Upper lobe of right lung (tissue), 1 donor: ENCODE results near the gene ZFHX2. TPM values are rescaled to one million over a fixed set of nuclear protein-coding genes. Genes with fewer than 3 reads are reported as not detected.
A peak's percentile ranks its signal among the peaks of the same experiment; 100 is the strongest.

Experiments used
- ATAC-seq: fragments of 200-7000 bp; cut with Tn5 transposase; one replicate; pipeline ENCODE4 v1.9.1; 2020; ENCODE audit warnings: mild to moderate bottlenecking, moderate library complexity
- DNase-seq: peaks from one replicate; pipeline ENCODE4 v3.0.0-alpha.2; 2020
- H3K27ac ChIP-seq: fragments of 200-600 bp; one replicate; pipeline ENCODE4 v1.8.0; 2022
- H3K27me3 ChIP-seq: fragments of 200-600 bp; one replicate; pipeline ENCODE4 v1.8.0; 2022; ENCODE audit warnings: mild to moderate bottlenecking
- H3K36me3 ChIP-seq: fragments of 200-600 bp; one replicate; pipeline ENCODE4 v1.8.0; 2022
- H3K4me1 ChIP-seq: fragments of 200-600 bp; one replicate; pipeline ENCODE4 v1.8.0; 2022
- H3K4me3 ChIP-seq: fragments of 200-600 bp; one replicate; pipeline ENCODE4 v1.8.0; 2022; ENCODE audit warnings: mild to moderate bottlenecking
- H3K9me3 ChIP-seq: fragments of 200-600 bp; one replicate; pipeline ENCODE4 v1.8.0; 2022
- intact Hi-C: fragments of 100-400 bp; cut with DNase I; formaldehyde crosslinking; loops from one replicate; pipeline ENCODE4 v1.11.0; 2022
- total RNA-seq: library from RNA; stranded (reverse); fragmentation: NEBNext Ultra II Directional; extraction: Animal tissue kit (Norgen Biotek cat#: 25700); gene quantifications from one replicate; pipeline ENCODE4 v1.2.1, GENCODE V29; 2021
- TF ChIP-seq, protein P1 (sequence below): fragments of 200-600 bp; IDR thresholded peaks from one replicate; pipeline ENCODE4 v1.8.0; 2022; ENCODE audit warnings: antibody characterized with exemption
- donor health status: DM: no; HTN: yes; CAD: no; lungs with severe emphysema.

Gene ZFHX2
- total RNA-seq, 1 donor from 2014 or later, result 2.3 TPM

DNA sequence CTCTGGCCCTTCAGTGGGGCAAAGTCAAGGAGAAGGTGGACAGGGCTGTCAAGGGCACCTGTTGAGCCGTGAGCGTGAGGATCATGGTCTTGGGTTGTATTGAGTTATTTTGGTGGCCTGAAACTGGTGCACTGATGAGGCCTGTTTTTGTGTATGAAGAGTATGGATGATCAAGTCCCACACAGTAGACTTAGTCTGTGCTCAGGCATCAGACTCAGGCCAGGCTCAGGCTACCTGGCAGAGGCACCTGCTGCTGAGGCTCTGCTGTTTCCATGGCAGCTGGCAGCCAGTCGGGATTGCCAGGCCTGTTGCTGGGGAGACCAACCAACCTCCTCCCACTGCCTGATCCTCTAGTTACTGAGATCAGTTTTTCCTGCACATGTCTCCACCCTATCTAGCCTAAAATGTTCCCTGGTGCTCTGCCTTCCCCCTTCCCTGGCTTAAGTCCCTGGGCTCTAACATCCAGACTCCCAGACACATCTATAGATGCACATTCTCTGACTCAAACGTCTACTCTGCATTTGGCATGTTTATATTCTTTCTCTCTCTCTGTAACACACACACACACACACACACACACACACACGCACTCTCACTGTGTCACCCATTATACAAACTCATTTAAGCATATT, 21.9 kb upstream of the ZFHX2 start:
- H3K4me1 ChIP-seq, result peaks cover 23% of the 10 kb centered on the region
- H3K27me3 ChIP-seq, result peaks cover 36% of the 10 kb centered on the region
- no peaks in the 10 kb centered on the region for H3K36me3 ChIP-seq
- no peaks in the 10 kb centered on the region for H3K9me3 ChIP-seq
- DNase-seq (no peak), ATAC-seq (no peak)
- H3K4me3 ChIP-seq, result no peak overlapping the region
- intact Hi-C loops, result no loop called here
- H3K27ac ChIP-seq, result no peak overlapping the region
- TF ChIP-seq, protein P1, sequence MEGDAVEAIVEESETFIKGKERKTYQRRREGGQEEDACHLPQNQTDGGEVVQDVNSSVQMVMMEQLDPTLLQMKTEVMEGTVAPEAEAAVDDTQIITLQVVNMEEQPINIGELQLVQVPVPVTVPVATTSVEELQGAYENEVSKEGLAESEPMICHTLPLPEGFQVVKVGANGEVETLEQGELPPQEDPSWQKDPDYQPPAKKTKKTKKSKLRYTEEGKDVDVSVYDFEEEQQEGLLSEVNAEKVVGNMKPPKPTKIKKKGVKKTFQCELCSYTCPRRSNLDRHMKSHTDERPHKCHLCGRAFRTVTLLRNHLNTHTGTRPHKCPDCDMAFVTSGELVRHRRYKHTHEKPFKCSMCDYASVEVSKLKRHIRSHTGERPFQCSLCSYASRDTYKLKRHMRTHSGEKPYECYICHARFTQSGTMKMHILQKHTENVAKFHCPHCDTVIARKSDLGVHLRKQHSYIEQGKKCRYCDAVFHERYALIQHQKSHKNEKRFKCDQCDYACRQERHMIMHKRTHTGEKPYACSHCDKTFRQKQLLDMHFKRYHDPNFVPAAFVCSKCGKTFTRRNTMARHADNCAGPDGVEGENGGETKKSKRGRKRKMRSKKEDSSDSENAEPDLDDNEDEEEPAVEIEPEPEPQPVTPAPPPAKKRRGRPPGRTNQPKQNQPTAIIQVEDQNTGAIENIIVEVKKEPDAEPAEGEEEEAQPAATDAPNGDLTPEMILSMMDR, result no peak

DNA sequence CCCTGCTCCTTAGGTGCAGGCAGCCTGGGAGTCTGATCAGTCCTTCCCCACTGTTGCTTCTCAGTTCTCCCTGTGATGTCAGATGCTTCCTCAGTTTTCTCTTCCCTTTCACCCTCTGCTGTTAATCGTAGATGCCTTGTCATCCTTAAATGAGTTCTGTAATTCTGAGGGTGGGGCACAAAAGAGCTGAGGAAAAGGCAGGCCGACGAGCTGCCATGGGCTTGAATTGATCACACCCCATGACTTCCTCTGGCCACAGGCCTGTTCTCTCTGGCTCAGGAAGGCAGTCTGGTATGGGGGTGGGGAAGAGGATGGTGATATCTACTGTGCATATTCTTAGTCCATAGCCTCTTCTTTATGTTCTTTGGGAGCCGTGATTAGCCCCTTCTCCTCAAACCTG, 21.3 kb upstream of the ZFHX2 start:
- ATAC-seq, result peak; percentile 61

DNA sequence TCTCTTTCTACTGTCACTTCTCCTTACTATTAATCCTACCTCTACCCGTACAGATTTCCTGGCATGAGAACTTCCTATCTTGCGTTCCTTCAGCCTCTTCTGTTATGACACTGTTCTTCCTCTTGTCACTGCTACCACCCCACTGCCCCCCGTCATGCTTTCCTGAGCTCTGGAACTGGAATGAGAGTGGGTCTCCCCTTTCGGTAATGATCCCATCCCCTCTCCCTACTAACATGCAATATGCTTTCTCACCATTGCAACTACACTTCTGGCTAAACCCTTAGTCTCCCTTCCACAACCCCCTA, 20.9 kb upstream of the ZFHX2 start:
- Histone ChIP-seq H3K36me3 (no peaks in the 10 kb centered on the region), H3K4me1 (peaks cover 29% of the 10 kb centered on the region), H3K4me3 (no peak overlapping the region), H3K27me3 (peaks cover 28% of the 10 kb centered on the region), H3K27ac (peak overlapping the region; percentile 72), H3K9me3 (no peaks in the 10 kb centered on the region)
- intact Hi-C loops, result no loop called here
- TF ChIP-seq, protein P1, result no peak
- ATAC-seq, result no peak
- DNase-seq, result no peak

More for the DNA sequence above, 21.3 kb upstream of the ZFHX2 start:
- H3K9me3 ChIP-seq, result no peaks in the 10 kb centered on the region
- peaks cover 32% of the 10 kb centered on the region for H3K27me3 ChIP-seq
- H3K4me3 ChIP-seq, result no peak overlapping the region
- TF ChIP-seq, protein P1, result no peak
- peak overlapping the region; percentile 72 for H3K27ac ChIP-seq
- H3K36me3 ChIP-seq, result no peaks in the 10 kb centered on the region
- intact Hi-C loops, result no loop called here
- peaks cover 28% of the 10 kb centered on the region for H3K4me1 ChIP-seq
- peak; percentile 59 for DNase-seq

DNA sequence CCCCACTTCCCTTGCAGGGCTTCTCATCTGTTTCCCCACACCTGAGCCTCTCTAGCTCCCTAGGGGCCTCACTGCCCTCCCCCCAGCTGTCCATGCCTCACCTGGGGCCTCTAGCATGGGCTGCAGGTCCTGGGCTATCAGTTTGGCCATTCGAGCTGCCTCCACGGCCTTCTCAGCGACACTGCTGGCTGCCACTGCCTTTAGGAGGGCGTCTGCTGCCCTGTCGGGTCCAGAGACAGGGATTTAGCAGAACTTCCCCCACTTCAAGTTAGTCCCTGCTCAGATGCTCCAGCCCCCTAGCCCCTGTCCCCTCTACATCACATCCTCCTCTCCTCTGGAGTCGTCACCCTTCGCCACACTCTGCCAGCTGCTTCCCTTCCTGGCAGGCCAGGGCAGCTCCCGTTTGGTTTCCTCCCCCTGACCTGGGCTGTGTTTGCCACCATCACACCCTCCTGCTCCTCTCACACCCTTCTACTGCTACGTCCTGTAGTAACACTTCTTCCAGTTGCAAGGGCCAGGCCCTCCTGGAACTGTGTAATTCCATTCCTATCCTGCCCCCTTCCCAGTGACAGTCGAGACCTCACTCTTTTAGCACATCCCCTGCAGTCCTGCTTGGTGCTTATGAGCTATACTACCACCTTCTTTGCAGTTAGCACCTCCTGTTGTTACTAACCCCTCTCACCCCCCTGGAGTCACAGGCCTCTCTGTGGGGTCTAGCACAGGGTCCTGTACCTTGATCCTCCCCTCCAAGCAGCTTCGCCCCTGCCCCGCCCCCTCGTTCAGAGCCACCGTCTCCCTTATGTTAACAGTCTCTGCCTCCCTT, 20.3 kb upstream of the ZFHX2 start:
- peaks cover 23% of the 10 kb centered on the region for H3K27me3 ChIP-seq
- TF ChIP-seq, protein P1, result no peak
- no peaks in the 10 kb centered on the region for H3K9me3 ChIP-seq
- no peak overlapping the region for H3K4me3 ChIP-seq
- H3K36me3 ChIP-seq, result no peaks in the 10 kb centered on the region
- peak overlapping the region; percentile 72 for H3K27ac ChIP-seq
- peaks cover 25% of the 10 kb centered on the region for H3K4me1 ChIP-seq
- intact Hi-C loops, result no loop called here
- DNase-seq (peak; percentile 57), ATAC-seq (no peak)

DNA sequence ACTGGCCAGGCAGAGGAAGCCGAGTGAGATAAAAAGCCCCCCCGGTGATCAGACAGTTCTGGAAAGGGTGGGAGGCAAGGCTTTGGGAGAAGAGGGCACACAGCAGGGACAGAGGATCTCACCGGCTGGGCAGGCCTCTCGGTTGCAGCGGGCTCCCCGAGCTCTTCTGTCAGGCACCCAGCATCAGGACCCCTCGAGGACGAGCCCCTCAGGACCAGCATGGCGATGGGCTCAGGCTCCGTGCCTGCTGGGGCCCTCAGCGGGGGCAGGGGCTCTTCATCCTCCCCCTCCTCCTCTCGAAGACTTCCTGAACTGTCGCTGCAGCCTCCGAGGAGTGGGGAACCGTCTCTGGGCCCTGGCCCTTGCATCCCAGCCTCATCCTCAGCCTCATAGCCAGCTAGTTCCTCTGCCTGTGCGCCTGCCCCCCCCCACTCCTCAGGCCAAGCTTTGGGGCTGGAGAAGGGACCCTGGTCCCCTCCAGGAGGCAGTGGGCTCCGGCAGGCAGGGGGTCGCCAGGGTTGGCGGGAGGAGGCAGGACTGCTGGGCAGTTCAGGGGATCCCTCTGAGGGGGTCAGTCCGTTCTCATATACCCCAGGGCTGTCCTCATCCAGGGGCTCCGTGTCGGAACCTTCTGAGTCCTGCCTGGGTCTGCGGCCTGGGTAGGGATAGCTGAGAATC, 19.4 kb upstream of the ZFHX2 start:
- H3K9me3 ChIP-seq, result no peaks in the 10 kb centered on the region
- peaks cover 27% of the 10 kb centered on the region for H3K4me1 ChIP-seq
- DNase-seq, result peak; percentile 57
- no peak overlapping the region for H3K27ac ChIP-seq
- intact Hi-C loops, result no loop called here
- ATAC-seq, result no peak
- TF ChIP-seq, protein P1, result no peak
- H3K4me3 ChIP-seq, result no peak overlapping the region
- H3K36me3 ChIP-seq, result no peaks in the 10 kb centered on the region
- peaks cover 13% of the 10 kb centered on the region for H3K27me3 ChIP-seq
